UCSD-AML1 (cell line): ENCODE measurements around the gene SPIB.
"Not testable (repeated sequence)": the region's sequence is repeated elsewhere in the genome, so short reads cannot be mapped to it uniquely, and the experiment has no call there.

Experiments used
- DNase-seq: peaks from one replicate; lab custom pipeline; 2025; ENCODE audit not compliant: unreplicated experiment; lab: John Stamatoyannopoulos, UW

SPIB gene

GRCh38 chr19:50435221-50435620 is 16.5 kb downstream of the SPIB start:
- no peak for DNase-seq

DNA sequence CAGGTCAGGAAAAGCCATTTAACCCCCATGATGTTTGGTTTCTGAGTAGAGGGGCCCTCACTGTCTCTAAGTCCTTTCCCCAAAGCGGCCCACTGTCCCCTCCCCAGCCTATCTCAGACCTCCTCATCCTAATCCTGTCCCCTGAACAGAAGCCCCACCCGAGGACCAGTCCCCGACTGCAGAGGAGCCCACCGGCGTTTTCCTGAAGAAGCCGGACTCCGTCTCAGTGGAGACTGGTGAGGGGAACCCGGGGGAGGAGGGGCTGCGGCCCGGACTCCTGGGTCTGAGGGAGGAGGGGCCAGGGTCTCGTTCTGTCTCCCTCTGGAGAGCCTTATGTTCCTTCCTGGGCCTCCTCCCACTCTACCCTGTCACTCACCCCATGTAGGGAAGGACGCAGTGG is 16.9 kb downstream of the SPIB start:
- no peak for DNase-seq

- DNase-seq = no peak
Observed at GRCh38 chr19:50437862-50438449, 19.2 kb downstream of the SPIB start.

GRCh38 chr19:50439130-50439529 is 20.4 kb downstream of the SPIB start:
- DNase-seq = not testable (repeated sequence)

GRCh38 chr19:50444059-50444458 is 25.3 kb downstream of the SPIB start:
- no peak for DNase-seq

DNA sequence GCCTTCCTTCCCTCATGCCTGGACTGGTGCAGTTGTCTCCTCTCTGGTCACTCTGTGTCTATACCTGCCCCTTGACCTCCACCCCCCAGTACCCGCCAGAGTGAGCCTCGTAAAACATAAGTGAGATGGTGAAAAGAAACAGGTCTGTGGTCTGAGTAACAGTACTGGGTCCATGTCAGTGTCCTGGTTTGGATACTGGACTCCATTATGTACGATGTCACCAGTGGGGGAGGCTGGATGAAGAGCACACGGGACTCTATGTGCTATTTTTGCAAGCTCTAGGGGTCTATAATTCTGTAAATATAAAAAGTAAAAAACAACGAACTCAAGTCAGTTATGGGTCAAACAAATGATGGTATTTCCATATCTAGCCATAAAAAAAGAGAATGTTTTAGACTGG is 28.3 kb downstream of the SPIB start:
- DNase-seq = no peak

DNA sequence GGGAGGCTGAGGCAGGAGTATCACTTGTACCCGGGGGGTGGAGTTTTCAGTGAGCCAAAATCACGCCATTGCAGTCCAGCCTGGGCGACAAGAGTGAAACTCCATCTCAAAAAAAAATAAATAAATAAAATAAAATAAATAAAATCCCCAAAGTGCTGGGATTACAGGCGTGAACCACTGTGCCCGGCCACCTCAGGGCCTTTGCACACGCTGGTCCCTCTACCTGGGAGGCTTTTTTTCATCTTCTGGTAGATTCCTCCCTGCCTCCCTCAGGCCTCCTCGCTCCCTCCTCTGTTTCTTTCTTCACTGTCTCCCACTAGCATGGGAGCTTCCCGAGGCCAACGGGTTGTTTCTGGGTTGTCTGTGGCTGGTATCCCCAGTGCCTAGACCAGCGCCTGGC is 29.0 kb downstream of the SPIB start:
- DNase-seq = no peak

GRCh38 chr19:50449236-50449899 is 30.6 kb downstream of the SPIB start:
- DNase-seq = no peak

DNA sequence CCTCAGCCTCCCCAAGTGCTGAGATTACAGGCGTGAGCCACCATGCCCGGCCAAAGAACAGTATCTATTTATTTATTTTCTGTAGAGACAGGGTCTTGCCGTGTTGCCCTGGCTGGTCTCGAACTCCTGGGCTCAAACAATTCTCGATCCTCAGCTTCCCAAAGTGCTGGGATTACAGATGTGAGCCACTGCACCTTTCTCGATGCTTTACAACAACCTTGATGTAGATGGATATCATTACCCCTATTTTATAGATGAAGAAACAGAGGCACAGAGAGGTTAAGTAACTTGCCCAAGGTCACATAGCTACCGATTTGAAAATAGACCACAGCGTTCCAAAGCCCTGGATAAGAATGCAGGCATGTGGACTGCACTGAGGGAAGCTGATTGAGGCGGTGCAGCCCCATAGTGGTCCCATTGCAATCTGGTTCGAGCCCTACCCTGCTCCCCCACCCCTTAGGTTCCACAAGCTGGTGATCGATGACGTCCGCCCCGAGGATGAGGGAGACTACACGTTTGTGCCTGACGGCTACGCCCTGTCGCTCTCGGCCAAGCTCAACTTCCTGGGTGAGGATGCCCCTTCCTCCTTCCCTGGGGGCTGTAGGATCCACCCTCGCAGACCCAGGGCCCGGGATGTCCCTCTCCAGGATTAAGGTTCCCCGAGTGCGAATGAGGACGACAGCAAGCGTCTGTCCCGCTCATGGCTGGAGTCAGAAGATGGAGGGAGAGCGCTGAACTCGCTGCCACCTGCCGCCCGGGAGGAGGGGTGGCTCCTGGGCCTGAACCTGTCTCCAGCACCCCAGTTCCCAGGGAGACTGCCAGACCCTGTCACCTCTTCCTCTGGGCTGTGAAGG is 31.9 kb downstream of the SPIB start:
- no peak for DNase-seq

DNA sequence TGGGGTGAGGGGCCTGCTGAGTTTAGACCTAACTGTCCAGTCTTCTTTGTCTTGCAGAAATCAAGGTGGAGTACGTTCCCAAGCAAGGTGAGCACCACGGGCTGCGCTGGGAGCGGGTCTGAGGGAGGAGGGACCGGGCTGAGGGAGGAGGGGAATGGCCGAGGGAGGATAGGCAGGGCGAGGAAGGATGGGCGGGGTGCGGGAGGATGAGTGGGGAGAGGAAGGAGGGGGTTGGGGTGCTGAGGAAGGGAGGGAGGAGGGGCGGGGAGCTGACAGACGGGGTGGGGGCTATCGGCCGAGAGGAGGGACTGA is 32.4 kb downstream of the SPIB start:
- DNase-seq = no peak

DNA sequence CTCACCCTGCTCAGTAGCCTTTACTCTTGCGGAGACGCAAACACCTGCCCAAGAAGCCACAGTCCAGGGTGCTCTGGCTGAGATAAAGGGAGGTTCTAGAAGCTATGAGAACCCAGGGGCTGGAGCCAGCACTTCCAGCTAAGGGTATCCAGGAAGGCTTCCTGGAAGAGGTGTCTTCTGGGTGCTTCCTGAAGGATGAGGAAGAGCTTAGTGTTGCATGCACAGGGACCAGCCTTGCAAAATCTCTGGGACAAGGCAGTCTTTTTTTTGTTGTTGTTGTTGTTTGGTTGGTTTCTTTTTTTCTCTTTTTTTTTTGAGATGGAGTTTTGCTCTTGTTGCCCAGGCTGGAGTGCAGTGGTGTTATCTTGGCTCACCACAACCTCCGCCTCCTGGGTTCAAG is 34.5 kb downstream of the SPIB start:
- DNase-seq = no peak

GRCh38 chr19:50455992-50456391 is 37.3 kb downstream of the SPIB start:
- DNase-seq = no peak

- no peak for DNase-seq
Observed at GRCh38 chr19:50457300-50457699, 38.6 kb downstream of the SPIB start.

- DNase-seq = no peak
Observed at GRCh38 chr19:50458396-50459066, 39.8 kb downstream of the SPIB start.

- no peak for DNase-seq
Observed at GRCh38 chr19:50459067-50459456, 40.3 kb downstream of the SPIB start.

DNA sequence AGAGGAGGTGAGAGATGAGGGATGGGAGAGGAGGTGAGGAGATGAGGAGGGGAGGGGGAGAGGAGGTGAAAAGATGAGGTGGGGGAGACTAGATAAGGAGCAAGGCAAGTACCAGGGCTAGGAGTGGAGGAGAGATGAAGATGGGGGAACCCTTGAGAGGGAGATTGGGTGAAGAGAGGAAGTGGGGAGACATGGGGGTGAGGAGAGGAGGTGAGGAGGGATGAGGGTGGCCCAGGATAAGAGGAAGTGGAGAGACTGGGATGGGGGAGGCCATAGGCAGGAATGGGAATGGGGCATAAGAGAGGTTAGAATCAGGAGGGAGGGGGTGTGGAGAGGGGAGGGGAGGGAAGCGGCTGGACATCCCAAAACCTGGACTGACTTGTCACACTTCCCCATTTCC is 40.9 kb downstream of the SPIB start:
- DNase-seq = no peak

DNA sequence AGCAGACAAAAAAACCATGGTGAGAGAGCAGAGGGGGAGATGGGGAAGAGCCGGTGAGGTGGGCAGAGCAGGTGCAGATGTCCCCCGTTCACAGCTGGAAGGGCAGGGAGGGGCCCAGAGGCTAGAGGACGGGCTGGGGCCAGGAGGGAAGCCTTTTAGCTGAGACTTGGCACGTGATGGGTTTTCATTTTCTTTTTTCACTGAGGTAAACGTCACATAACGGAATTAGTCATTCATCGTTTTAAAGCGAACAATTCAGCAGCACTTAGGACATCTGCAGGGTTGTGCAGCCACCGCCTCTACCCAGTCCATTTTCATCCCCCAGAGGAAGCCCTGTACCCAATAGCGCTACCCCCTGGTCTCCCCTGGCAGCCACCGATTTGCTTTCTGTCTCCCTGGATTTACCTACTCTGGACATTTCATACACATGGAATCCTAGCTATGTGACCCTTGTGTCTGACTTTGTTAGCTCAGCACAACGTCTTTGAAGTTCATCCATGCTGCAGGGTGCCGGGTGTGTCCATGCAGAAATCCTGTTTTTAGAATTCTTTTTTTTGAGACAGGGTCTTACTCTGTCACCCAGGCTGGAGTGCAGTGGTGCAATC is 41.5 kb downstream of the SPIB start:
- DNase-seq = no peak

- DNase-seq = peak; percentile 64
Observed at GRCh38 chr19:50461066-50461875, 42.5 kb downstream of the SPIB start.

DNA sequence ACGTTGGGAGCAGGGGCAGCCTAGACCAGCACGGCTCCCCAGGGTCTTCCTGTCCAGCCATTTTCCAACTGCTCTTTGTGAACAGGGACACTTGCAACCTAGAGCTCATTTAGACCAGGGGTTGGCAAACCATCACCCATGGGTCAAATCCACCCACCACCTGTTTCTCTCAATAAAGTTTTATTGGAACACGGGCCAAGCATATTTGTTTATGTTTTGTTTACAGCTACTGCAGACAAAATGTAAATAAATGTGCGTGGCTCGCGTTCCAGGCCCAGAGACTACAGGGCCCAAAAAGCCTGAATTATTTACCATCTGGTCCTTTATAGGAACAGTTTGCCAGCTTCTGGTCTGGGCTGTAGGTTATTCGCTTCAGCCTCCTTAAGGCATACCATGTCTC is 44.2 kb downstream of the SPIB start:
- DNase-seq = no peak

GRCh38 chr19:50464348-50464747 is 45.6 kb downstream of the SPIB start:
- no peak for DNase-seq

GRCh38 chr19:50465000-50465399 is 46.3 kb downstream of the SPIB start:
- DNase-seq = no peak
